IMR-90 (cell line): ENCODE measurements around the gene C16orf82.

Experiments used
- CEBPB ChIP-seq: IDR thresholded peaks from 2 replicates; pipeline ENCODE4 v1.6.1; 2012; ENCODE audit warnings: low read depth, low read length, improper control_type of control experiment
- POLR2A ChIP-seq: IDR thresholded peaks from 2 replicates; pipeline ENCODE4 v1.6.1; 2012; ENCODE audit warnings: mild to moderate bottlenecking, low read depth, low read length
- RAD21 ChIP-seq: IDR thresholded peaks from 2 replicates; pipeline ENCODE4 v1.6.1; 2012; ENCODE audit warnings: low read length, improper control_type of control experiment
- RFX5 ChIP-seq: IDR thresholded peaks from 2 replicates; pipeline ENCODE4 v1.8.0; 2012; ENCODE audit warnings: low read depth, mild to moderate bottlenecking, low read length, moderate library complexity
- TF ChIP-seq, protein P1 (sequence below): conservative IDR thresholded peaks from 2 replicates; pipeline ENCODE4 v1.5.1; 2012; ENCODE audit warnings: mild to moderate bottlenecking, low read depth, low read length, improper control_type of control experiment

DNA sequence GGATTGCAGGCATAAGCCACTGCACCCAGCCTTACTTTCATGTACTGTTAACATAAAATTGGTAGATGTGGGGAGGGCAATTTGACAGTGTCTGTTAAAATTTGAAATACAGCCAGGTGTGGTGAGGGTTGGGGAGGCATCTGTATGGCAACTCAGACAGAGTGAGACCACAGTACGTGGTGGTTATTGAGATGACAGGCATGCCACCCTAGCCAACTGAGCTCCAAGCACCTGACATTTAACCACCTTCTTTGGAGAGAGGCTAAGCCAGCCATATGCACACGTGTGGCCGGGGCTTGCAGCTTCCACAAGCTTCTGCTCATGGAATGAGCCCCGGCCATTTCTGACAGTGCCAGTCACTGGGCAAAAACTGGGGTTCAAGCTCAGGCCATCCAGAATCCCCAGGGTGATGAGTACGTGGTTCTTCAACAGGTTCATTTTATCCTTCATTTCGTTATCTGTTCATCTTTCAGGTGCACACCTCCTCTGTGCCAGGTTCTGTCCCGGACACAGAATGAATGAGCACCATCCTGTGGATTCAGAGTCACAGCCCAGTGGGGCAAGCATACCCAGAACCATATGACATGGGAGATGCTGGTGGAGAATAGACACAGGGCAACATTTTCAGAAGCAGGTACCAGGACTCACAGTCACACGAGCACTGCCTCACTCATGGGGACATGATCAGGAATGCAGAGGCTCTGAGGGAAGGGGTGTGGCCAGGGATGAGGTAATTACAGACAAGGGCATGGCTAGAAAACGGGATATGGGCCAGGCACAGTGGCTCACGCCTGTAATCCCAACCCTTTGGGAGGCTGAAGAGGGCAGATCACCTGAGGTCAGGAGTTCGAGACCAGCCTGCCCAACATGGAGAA is 36.2 kb downstream of the C16orf82 start:
- TF ChIP-seq, protein P1, sequence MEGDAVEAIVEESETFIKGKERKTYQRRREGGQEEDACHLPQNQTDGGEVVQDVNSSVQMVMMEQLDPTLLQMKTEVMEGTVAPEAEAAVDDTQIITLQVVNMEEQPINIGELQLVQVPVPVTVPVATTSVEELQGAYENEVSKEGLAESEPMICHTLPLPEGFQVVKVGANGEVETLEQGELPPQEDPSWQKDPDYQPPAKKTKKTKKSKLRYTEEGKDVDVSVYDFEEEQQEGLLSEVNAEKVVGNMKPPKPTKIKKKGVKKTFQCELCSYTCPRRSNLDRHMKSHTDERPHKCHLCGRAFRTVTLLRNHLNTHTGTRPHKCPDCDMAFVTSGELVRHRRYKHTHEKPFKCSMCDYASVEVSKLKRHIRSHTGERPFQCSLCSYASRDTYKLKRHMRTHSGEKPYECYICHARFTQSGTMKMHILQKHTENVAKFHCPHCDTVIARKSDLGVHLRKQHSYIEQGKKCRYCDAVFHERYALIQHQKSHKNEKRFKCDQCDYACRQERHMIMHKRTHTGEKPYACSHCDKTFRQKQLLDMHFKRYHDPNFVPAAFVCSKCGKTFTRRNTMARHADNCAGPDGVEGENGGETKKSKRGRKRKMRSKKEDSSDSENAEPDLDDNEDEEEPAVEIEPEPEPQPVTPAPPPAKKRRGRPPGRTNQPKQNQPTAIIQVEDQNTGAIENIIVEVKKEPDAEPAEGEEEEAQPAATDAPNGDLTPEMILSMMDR: no peak
- TF ChIP-seq CEBPB (no peak), RFX5 (no peak), POLR2A (no peak), RAD21 (no peak)
